Stimulated activated CD4-positive, alpha-beta T cell treated with anti-CD3 and anti-CD28 coated beads, Interleukin-2, amount 100 ng/mL, for 4 hours (primary cell): Measurements from ENCODE around the gene LGR4.
"Not testable (repeated sequence)": the region's sequence is repeated elsewhere in the genome, so short reads cannot be mapped to it uniquely, and the experiment has no call there.

ENCODE experiments used
- DNase-seq: peaks from one replicate; pipeline ENCODE4 v3.0.0-alpha.2; 2020; ENCODE audit warnings: low read depth

The LGR4 gene

DNA sequence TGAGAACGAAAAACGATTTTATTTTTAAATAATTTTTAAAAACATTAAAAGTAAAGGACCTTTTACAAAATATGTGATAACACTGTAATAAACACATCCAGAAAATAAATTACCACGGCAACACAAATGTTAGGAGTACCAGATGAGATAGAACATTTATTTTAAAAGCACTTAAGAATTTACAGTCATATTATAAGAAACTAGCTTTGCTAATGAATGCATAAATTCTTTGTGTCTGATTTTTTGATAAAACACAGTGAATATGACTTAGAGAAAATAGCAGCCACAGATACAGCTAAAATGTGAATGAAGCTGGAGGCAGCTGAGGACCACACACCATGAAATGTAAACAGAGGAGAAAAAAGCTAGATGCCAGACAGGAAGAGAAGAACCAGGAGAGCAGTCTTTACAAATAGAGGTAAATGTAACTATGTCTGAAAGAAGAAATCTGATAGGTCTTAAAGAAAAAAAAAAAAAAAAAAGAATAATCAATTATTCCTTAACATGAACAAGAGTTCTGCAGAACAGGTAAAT, 124.2 kb downstream of the LGR4 start:
- DNase-seq, result no peak

DNA sequence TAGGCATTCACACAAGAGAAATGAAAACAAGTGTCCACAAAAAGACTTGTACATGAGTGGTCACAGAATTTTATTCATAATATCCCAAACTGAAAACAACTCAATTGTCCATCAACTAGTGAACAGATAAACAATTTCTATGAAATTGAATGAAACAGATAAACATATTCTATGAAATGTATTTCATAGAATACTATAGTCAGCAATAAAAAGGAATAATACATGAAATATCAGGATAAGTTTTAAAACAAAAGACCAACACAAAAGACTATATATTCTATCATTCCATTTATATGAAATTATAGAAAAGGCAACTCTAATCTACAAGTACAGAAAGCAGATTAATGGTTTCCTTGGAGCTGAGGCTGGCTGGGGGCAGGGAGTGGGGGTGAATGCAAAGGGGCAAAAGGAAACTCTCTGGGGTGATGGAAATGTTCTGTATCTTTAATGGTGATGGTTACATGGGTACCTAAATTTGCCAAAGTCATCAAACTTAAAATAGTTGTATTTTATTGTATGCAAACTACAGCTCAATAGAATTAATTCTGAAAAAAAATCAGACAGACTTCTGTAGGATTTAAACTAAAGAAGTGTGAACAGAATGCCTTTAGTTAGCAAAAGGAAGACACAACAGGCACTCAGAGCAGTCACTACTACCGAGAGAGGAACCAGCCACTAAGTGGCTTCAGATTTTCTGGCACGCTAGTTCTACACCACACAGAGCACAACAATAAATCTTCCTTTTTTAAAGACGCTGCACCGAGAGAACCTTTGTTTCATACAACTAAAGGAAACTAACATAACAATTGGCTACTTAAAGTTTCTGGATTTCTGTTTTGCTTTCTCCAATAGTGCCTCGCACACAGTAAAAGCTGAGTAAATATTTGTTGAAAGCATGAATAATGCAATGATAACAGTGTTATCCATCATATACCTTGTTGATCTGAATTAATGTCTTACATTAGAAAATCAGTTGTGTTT, 124.9 kb downstream of the LGR4 start:
- no peak for DNase-seq

DNA sequence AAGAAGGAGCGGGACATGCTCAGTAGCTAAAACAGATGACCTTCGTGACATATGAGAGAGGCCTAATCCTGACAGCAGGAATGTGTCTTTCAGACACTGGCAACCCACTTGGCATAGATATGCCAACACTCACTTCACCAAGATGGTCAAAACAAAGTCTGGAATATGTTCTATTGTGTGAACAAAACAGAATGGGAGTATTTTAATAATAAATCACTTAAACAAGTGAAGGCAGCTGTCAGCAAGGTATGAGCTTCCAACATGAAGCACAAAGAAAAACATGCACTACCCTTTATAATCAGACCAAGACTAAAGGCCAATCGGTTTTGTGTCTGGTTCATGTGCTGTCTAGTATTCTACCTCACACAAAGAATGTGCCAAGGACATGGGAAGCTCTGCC, 132.6 kb downstream of the LGR4 start:
- no peak for DNase-seq

DNA sequence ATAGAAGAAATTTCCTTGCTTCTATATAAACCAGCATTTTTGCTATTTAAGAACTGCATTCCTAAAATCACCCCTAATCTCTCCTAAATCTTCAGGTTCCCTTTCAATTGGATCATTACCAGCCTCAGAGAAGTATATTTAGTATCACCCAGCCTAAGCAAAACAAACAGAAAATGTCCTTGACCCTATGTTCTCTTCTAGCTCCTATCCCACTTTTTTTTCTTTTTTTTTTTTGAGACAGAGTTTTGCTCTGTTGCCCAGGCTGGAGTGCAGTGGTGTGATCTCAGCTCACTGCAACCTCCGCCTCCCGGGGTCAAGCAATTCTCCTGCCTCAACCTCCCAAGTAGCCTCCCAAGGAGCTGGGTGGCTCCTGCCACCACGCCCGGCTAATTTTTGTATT, 137.8 kb downstream of the LGR4 start:
- not testable (repeated sequence) for DNase-seq

DNA sequence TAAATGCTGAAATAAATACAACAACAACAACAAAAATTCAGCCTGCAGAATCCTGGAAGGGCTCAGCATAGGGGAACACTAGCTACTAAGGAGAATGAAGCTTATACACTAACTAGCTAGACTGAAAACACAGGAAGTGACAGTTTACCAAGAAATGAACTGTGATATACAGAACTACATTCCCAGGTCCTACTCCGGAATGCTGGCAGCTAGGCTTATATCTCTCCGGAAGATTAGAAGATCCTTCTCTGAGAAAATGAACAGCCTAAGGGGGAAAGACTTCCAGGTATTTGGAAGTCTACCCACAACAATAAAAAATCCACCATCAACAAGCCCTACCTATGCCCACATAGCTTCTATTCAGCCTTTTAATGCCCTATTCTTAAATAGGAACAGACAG, 140.6 kb downstream of the LGR4 start:
- no peak for DNase-seq

DNA sequence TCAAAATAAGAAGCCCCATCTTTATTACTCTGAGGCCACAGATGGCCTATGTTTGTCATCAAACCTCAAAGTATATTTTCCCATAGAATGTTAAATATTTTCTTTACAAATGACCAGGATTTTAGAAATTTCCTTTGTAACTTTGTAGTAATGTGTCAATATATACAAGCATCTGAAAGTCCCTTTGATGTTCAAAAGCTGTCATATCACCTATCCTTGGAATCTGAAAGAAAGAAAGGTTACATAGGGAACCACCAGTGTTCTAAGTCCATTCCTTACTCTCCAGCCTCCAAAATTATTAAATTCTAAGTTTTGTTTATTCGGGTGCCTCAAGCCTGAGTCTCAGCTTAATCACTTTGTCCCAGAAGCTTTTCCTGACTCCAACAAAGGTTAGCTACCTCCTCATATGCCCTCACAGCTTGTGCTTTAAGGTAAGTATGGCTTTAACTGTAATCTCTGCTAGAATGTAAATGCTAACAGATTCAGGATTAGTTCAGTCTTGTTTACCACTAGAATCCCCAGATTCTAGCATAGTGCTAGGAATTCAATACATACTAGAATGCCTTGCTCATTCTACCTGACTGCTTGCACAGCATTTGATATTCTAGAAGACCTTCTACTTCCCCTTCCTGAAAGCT, 141.8 kb downstream of the LGR4 start:
- no peak for DNase-seq

DNA sequence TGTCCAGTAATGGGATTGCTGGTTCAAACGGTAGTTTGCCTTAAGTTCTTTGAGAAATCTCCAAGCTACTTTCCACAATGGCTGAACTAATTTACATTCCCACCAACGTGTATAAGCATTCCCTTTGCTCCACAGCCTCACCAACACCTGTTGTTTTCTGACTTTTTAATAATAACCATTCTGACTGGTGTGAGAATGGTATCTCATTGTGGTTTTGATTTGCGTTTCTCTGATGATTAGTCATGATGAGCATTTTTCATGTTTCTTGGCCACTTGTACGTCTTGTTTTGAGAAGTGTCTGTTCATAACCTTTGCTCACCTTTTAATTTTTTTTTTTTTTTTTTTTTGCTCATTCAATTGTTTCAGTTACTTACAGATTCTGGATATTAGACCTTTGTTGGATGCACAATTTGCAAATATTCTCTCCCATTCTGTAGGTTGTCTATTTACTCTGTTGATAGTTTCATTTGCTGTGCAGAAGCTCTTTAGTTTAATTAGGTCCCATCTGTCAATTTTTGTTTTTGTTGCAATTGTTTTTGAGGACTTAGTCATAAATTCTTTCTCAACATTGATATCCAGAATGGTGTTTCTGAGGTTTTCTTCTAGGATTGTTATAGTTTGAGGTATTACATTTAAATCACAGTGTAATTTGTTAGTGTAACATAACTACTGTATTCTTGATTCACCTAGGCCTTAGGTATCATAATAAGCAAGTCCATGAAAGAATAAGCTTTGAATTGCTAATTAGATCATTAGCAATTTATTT, 142.5 kb downstream of the LGR4 start:
- no peak for DNase-seq

DNA sequence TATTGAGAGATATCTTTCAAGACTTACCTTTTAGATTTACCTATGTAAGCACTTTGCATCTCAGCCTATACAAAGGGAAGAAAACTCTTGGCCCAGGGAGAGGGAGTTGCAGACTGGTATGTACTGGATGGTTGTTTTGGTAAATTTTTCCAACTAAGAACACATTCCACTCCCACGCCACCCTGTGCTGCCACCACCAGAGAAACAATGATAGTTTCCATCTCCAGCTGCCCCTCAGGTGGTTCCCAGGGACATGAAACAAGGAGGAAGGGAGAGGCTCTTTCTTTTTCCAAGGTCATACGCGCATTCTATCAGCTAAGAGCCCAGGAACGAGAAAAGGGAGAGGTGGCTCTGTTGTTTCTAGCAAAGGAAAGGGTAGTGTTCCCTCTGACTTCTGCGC, 144.0 kb downstream of the LGR4 start:
- no peak for DNase-seq

DNA sequence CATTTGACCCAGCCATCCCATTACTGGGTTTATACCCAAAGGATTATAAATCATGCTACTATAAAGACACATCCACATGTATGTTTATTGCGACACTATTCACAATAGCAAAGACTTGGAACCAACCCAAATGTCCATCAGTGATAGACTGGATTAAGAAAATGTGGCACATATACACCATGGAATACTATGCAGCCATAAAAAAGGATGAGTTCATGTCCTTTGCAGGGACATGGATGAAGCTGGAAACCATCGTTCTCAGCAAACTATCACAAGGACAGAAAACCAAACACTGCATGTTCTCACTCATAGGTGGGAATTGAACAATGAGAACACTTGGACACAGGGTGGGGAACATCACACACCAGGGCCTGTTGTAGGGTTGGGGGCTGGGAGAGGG, 145.5 kb downstream of the LGR4 start:
- not testable (repeated sequence) for DNase-seq

DNA sequence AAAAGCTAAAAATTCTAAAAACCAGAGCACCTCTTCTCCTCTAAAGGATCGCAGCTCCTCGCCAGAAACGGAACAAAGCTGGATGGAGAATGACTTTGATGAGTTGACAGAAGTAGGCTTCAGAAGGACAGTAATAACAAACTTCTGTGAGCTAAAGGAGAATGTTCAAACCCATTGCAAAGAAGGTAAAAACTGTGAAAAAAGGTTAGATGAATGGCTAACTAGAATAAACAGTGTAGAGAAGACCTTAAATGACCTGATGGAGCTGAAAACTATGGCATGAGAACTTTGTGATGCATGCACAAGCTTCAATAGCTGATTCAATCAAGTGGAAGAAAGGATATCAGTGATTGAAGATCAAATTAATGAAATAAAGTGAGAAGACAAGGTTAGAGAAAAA, 150.4 kb downstream of the LGR4 start:
- not testable (repeated sequence) for DNase-seq

DNA sequence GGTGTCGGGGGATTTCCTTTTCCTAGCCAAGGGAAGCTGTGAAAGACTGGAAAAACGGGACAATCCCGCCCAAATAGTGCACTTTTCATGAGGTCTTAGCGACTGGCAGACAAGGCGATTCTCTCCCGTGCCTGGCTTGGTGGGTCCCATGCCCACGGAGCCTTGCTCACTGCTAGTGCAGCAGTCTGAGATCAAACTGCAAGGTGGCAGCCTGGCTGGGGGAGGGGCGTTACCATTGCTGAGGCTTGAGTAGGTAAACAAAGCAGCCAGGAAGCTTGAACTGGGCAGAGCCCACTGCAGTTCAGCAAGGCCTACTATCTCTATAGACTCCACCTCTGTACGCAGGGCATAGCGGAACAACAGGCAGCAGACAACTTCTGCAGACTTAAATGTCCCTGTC, 151.2 kb downstream of the LGR4 start:
- DNase-seq, result not testable (repeated sequence)

DNA sequence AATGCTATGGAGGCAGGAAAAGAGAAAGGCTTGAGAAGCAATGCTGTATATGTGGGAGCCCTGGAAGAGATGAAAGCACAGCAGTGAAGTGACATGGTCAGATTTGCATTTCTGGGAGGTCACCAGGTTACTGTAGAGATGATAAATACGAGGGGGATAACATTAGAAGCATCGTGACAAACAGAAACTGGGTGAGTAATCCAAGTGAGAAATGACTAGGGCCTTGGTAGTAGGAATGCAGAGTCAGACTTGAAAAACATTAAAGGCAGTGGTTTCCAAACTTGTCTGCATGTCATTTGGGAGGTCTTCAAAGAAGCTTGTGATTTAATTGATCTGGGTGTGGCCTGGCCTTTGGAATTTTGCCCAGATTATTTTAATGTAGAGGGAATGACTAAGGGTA, 153.5 kb downstream of the LGR4 start:
- no peak for DNase-seq

DNA sequence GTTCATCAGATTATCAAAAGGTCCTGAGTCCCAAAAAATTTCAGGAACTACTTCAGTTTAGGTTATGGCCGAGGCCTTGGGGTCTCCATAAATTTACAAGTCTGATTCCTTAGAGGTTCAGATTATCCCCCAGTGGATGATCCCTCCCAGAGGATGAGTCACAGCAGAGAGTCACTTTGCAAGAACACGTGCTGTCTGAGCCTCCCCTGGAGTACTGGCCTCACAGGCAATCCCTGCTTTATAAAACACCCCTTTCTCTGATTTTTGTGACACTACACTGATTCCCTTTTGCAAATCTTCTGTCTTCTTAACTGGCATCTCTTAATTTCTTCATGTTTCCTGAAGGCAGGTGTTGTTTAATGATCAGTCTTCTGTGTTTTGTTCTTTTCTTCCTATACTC, 154.8 kb downstream of the LGR4 start:
- DNase-seq, result no peak
